Femur (tissue), 1 donor: ENCODE results near the gene KCNAB1.
"Not testable (repeated sequence)": the region's sequence is repeated elsewhere in the genome, so short reads cannot be mapped to it uniquely, and the experiment has no call there.

Source experiments
- DNase-seq: peaks from one replicate; pipeline ENCODE4 v3.0.0-alpha.2; 2017

Gene KCNAB1

DNA sequence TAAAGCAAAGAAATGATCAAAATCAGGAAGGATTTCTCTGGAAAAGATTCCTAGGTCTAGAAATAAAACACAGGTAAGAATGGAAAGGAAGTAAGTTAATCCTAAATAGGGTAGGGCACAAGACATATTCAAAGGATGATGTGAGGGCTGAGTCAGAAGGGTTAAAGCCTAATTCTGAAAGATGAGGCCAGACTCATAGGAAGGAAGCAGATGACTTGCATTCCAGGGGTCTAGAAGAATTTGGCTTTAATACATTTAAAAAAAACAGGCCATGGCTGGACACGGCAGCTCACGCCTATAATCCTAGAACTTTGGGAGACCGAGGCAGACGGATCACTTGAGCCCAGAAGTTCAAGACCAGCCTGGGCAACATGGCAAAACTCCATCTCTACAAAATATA lies 431.4 kb downstream of the KCNAB1 start:
- no peak for DNase-seq

DNA sequence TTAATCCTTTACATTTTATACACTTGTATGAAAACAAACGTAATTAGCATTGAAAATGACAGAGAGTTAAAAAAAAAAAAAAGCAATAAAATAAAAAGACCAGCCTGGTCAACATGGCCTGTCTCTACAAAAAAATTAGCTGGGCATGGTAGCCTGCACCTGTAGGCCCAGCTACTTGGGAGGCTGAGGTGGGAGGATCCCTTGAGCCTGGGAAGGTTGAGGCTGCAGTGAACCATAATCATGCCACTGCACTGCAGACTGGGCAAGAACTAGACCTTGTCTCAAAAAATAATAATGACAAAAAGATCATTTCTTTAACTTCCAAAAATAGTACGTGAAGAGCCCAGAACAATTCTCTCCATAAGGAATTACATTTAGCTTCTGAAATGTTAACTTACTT lies 432.6 kb downstream of the KCNAB1 start:
- no peak for DNase-seq

DNA sequence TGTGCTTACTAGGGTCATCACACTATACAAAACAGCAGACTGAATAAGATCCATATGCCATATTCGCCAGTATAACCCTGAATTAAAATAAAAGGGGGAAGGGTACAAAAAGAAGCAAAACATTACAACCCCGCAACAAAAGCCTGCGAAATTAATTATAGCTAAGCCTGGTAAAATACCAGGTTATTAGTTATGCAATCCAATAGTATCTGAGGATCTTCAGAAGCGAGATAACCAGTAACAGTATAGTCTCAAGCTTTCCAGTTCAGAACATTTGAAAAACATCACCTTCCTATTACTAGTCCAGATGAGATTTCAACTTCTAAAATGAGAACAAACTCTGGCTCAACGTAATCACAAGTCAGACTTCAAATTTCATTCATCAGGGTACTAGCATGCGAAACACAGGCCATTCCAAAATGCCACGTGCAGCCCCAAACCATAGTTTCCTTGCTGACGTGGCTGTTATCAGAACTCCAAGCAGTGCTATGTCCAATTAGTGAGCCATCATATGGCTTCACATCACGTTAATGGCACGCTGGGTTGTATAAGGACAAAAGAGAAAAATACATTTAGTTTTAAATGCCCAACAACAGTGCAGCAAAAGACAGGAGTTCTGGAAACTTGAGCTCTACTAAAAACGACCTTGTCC lies 433.5 kb downstream of the KCNAB1 start:
- DNase-seq: peak; percentile 46

DNA sequence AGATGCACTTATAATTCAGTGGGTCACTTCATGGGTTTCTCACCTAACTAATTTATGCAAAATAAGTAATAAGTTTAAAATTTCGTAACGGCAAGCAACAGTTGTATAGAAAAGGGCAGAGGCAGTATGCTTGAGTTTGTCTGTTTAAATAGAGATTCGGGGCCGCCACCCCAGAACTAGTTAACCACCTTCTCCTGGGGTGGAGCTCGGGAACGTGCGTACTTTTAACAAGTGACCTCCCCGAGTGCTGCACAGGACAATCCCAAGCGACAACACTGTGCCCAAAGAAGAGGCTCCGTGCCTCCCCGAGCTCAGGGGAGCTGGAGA lies 434.1 kb downstream of the KCNAB1 start:
- no peak for DNase-seq

DNA sequence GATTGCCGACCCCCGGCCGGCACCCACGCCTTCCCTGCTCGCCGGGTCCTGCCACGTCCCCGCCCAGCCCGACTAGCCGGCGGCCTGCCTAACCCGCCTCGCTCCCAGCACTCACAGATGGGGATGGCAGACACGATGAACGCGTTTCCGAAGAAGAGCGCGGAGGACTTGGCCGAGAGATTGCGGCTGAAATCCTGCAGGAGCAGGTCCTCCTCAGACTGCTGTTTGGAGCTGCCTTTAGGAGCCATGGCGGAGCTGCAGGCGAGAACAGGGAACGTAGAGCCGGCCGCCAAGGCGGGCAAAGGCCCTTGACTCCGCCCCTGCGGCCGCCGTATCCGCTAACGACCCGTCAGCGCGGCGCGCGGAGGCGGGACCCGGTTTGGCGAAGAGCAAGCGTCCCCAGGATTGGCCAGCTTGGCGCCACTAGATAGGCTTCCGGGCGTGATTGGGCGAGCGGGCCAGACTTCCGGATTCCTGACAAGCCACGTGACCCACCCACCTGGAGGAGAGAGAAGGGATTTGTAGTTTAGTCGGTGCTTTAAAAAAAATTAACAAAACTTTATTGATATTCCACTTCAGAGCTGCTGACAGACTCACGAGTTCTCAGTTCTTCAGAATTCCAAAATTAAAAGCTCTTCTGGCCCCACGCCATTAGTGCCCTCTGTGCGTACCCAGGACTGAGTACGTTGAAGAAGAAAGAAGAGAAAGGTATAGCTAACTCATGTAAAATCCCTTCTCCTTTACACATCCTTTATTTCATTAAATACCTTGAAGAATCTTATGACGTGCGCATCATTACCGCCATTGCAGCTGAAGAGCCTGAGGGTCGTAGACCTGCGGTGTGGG lies 434.7 kb downstream of the KCNAB1 start, which contains the start of gene SSR3:
TSS of gene SSR3 (minus strand) at position 276 of the 846 bp plus-strand sequence. CDS start at position 248, 28 bp downstream.
- DNase-seq: peak; percentile 99

DNA sequence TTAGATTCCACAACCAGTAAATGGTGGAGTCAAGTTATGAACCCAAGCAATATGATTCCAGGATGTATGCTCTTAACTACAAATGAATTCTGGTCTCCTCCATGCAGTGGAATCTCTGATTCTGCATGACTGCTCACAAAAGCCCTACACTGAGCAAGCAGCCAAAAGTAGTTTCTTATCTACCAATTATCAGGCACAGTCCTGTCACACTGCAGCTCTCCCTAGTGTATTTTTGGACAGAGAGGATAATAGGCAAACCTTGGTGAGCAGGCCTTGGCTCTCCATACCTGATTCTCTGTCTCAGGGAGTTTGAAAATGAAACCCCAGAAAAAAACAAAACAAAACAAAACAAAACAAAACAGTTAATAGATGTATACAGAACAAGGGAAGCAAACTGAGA lies 438.0 kb downstream of the KCNAB1 start:
- DNase-seq: no peak

DNA sequence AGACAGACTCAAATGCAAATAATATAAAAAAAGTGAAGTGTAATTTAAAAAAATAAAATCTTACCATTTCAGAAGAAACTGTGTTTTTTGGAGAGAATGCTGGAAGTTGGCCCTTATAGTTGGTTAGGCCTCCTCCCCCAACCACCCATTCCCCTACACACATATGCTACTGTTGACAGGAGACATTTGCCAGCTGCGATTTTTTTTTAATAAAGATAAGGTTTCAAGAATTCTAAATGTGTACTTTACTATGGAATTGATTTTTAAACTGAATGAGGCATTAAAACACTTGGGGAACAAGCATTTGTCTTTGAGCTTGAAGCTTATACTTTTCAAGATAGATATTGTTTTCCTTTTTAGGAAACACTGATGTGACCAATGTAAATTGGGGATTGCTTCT lies 438.9 kb downstream of the KCNAB1 start:
- no peak for DNase-seq

DNA sequence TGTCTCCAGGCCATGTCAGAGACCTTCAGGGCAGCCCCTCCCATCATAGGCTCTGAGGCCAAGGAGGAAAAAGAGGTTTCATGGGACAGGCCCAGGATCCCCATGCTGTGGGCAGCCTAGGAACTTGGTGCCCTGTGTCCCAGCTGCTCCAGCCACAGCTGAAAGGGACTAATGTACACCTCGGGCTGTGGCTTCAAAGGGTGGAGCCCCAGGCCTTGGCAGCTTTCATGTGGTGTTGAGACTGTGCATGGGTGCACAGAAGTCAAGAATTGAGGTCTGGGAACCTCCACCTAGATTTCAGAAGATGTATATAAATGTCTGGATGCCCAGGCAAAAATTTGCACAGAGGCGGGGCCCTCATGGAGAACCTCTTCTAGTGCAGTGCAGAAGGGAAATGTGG lies 441.2 kb downstream of the KCNAB1 start:
- DNase-seq: no peak

DNA sequence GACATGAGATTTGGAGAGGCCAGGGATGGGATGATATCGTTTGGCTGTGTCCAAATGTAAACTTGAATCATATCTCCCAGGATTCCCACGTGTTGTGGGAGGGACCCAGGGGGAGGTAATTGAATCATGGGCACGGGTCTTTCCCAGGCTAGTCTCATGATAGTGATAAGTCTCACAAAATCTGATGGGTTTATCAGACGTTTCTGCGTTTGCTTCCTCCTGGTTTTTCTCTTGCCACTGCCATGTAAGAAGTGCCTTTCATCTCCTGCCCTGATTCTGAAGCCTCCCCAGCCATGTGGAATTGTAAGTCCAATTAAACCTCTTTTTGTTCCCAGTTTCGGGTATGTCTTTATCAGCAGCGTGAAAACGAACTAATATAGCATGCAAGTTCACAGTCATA lies 442.1 kb downstream of the KCNAB1 start:
- not testable (repeated sequence) for DNase-seq

DNA sequence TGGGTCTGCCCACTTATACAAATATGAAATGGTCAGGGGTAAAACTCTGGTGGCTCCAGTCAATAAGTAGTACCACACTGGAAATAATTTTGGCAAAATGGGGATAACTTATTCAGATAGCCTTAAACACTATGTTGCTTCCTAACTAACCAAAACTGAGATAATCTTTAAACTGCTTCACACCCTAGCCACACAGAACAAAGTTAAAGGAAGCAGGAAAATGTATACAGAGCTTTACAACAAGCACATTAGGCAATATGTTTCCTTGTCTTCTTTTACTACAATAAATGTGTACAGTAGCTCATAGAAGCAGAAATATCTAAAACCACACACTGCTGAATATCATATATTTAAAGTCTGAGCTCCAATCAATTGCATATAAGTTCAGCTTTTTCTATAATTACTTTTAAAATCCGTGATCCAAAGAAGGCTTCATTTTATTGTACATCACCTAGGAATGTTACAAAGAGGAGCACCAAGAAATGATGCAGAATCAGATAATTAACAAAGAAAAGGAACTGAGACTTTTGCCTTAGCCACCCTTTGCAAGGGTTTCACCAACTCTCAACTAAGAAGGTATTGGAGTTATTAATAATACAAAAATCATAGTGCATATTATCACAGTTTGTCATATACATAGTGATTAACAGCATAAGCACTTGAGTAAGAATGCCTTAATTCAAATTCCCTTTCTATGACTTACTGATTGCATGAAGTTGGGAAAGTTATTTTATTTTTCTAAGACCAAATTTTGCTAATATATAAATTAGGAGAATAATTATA lies 443.7 kb downstream of the KCNAB1 start:
- DNase-seq: no peak

DNA sequence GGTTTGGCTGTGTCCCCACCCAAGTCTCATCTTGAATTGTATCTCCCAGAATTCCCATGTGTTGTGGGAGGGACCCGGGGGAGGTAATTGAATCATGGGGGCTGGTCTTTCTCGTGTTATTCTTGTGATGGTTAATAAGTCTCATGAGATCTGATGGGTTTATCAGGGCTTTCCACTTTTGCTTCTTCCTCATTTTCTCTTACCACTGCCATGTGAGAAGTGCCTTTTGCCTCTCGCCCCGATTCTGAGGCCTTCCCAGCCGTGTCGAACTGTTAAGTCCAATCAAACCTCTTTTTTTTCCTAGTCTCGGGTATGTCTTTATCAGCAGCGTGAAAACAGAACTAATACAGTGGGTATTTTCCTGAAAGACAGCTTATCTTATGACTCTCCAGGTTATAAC lies 448.6 kb downstream of the KCNAB1 start:
- DNase-seq: not testable (repeated sequence)

DNA sequence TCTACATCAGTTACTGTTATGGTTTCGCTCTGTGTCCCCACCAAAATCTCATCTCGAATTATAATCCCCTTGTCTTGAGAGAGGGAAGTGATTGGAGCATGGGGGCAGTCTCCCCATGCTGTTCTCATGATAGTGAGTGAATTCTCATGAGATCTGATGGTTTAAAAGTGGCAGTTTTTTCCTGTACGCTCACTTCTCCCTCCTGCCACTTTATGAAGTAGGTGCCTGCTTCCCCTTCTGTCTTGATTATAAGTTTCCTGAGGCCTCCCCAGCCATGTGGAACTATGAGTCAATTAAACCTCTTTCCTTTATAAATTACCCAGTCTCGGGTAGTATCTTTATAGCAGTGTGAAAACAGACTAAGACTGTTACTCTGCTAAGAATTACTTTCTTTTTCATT lies 449.5 kb downstream of the KCNAB1 start:
- DNase-seq: not testable (repeated sequence)

DNA sequence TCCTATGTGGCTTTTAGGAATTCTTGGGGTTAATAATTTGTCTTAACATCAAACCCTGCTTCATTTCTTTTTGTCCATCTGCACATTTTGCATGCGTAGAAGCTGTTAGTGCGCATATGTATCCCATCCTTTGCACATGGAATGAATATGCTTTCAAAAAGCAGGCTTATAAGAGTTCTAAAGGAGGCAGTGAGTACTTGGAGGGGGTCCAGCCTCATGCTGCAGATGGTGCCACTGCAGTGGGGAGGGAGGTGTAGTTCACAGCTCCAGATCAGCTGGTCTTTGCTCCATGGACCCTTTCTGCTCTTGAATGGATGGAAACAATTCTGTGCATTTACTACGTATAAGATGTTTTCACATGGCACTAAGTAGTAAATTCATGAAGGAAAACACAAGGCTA lies 455.3 kb downstream of the KCNAB1 start:
- no peak for DNase-seq

DNA sequence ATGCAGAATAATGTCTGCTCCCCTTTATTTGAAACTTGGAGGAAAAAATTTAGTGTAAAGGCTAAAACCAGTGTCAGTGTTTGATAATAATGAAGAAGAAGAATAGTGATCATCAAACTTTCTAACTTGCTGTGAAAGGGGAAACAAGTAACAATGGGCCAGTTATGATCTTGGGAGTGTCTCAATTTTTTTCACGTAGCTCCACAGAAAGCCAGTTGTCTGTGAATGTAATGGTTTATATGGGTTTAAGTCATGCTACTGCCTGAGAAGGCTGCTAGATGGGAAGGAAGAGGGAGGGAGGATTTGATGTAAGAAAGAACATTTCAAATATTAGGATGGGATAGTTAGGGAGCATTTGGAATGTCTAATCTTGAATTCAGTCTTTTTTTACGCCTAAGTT lies 455.7 kb downstream of the KCNAB1 start:
- no peak for DNase-seq

DNA sequence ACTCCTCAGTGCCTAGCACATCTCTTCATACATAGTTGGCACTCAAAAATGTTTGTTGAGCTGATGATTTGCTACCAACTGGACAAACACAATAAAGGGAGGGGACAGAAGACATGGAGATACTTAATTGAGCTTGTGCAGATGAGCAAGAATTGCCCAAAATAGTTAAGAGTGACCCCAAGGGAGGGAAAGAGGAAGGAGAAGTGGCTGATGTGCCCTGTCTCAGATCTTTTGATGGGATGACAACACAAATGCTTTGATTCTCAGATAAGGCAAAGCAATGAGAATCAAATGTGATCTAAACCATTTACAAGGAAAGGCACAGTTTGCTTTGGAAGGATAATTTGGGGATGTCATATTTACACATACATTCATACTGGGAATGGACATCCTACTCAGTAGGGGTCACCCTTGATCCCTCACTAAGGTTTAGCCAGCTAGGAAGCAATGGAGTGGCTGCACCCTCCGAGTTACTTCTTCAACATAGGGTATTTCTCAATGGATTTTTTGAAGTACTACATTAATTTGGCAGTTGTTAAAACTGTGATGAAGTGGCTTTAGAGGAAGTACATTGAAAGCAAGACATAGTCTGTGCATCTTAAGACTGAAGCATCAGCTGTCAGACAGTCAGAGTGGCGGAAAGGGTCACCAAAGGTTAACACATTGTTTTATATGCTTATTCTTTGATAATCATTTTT lies 456.4 kb downstream of the KCNAB1 start:
- DNase-seq: no peak

DNA sequence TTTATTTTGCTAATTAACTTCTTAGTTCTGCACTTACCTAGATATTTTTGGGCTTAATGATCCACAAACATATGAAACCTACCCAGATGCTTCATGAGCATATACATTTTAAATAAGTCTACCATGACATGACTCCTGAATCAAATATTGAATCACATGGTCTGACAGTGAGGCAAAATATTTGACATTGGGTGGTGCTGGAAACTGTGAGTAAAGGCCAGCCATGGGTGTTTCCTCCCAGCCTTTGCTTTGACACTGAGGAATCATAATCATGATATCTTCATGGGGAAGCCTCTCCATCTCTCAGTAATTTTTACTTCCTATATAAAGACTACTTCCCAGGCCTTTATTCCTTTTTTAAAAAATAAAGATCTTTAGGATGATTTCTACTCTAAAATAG lies 457.4 kb downstream of the KCNAB1 start:
- no peak for DNase-seq

DNA sequence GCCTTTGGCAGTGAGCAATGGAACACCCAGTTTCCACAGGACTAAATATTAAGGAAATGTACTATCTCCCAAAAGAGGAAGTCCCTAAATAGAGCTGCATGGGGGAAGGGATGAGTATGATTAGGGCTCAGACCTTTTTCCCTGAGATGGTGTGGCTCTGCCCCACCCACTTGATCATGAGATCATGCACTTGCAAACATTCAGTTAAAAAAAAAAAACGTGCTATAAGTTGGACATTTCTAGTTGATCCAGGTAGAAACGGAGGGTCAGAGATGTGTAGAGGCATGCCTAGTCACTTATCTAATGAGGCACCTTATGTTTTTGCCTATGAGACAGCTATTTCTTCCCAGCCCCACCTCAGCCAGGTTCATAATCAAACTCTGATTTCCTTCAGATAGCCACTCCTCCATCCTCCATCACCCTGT lies 459.1 kb downstream of the KCNAB1 start:
- DNase-seq: no peak

DNA sequence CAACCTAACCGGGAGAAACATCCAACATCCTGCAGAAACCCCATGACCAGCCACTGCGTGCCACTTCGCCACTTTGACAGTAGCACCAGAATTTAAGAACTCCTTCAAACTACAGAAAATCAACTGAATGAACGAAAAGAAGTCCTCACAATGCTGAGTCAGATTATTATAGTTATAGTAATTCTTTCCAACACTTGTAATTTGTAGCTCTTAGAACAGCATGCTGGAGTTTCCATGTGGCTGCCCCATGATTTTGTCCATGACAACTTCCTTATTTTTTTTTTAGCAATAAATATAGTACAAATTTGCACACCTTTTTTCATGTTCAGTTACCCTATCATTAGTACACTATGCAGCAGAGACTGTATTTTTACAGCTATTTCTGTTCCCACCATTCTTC lies 460.7 kb downstream of the KCNAB1 start:
- DNase-seq: no peak

DNA sequence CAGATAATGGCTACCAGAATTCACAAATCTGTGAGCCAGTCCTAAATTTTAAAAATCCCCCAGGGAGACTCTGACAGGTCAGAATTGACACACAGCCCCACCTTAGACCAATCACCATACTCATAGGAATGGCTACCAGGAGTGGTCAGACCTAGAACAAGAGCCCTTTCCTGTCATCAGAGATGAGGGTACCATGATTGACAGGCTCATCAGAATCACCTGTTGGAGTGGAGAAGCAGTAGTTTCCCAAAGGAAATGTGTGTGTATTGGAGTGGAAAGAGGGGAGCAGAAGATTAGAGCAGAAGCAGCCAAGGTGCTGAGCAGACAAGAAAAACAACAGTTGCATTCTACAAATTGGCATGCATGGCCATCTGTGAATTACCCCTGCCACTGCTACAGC lies 461.6 kb downstream of the KCNAB1 start:
- no peak for DNase-seq

DNA sequence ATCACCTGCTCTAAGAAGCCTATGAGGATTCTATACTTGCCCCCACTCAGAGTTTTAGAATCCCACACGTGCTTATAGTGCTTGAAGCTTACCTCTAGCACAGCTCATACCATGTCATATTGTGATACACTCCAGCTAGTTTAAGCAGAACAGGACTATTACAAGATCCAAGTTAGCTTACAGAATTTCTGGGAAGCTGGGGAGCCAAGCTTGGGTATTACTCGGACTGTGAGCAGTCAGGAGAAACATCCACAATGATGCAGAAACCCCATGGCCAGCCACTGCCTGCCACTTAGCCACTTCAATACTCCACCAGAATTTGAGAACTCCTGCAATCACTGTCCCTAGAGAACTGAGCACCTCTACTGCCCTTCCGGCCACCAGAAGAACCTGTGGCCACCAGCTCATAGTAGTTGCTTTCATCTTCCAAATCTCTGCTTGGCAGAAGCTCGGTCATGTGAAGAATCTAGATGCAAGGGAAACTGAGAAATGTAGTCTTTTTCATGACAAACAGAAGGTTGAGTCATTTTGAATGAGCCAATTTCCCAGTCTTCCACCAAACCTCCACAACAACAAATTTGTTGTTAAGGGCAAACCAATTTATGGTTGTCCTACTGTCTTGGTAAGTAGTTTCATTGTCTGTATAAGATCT lies 462.3 kb downstream of the KCNAB1 start:
- no peak for DNase-seq

DNA sequence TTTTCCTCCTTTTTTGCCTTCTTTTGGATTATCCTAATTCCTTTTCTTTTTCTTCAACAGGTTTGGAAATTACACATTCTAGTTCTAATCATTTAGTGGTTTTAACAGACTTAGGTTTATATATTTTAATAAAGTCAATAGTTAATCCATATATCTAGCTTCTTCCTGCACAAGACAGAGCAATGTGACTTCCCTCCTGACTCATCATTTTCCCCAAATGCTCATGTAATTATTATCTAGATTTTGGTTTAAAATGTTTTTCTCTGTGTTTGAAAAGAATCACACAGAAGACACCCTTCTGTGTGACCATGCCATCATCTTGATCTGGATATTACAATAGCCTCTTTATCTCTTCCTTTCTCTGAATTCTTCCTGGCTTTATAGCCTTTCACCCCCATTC lies 463.1 kb downstream of the KCNAB1 start:
- no peak for DNase-seq

DNA sequence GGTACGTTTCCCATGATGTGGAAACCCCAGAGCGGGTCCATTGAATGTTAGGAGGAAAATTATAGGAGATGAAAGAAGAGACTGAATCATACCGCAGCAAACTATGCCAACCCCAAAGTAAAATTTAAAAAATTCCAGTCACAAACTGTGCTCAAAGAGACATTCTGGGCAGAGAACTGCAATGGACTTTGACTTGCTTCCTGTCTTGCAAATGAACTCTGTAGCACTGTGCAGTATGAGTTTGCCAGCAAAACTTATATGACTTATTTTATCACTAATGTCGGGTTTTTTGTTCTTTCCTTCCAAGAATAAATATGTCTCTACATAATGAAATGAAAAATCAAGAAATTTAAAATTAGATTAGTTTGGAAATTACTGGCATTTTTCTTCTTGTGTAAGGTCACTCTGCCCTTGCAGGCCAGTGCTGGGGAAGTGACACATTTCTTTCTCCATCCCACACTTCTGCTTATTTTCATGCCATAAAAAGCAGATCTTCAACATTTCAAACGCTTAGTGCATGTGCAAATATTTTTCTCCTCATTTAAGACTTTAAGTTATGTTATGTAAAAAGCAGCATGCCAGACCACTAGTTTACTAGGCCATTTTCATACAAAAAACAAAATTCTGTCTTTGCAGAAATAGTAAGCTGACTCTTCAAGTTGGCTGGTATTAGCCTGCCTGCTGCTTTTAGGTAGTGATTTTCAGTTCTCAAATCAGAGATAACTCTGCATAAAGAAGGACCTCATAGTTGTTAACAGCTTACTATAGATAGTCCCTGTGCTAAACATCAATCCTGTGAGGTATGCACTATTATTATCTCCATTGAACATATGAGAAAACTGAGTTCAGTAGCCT lies 466.8 kb downstream of the KCNAB1 start:
- no peak for DNase-seq
